Measurements from ENCODE around the gene LTBP1.

- TF ChIP-seq POLR2A (IDR thresholded peaks at IDR 0.05) (no peak), CTCF (IDR thresholded peaks at IDR 0.05) (no peak)
Observed at GRCh38 chr2:32940316-32940997, 6.3 kb upstream of the LTBP1 start.

Data from ovary (tissue), 3 donors.